Forelimb muscle (tissue), 1 donor: ENCODE results near the gene GMIP. TPM values are rescaled to one million over a fixed set of nuclear protein-coding genes. Genes with fewer than 3 reads are reported as not detected.
"Not testable (repeated sequence)": the region's sequence is repeated elsewhere in the genome, so short reads cannot be mapped to it uniquely, and the experiment has no call there.

Experiments
- DNase-seq: peaks from one replicate; pipeline ENCODE4 v3.0.0-alpha.2; 2013; ENCODE audit warnings: low read depth
- polyA plus RNA-seq: library from polyadenylated mRNA; unstranded; fragments of 120-200 nt; gene quantifications from one replicate; pipeline ENCODE4 v1.2.1, GENCODE V29; 2013; ENCODE audit not compliant: insufficient read length

The GMIP gene, protein sequence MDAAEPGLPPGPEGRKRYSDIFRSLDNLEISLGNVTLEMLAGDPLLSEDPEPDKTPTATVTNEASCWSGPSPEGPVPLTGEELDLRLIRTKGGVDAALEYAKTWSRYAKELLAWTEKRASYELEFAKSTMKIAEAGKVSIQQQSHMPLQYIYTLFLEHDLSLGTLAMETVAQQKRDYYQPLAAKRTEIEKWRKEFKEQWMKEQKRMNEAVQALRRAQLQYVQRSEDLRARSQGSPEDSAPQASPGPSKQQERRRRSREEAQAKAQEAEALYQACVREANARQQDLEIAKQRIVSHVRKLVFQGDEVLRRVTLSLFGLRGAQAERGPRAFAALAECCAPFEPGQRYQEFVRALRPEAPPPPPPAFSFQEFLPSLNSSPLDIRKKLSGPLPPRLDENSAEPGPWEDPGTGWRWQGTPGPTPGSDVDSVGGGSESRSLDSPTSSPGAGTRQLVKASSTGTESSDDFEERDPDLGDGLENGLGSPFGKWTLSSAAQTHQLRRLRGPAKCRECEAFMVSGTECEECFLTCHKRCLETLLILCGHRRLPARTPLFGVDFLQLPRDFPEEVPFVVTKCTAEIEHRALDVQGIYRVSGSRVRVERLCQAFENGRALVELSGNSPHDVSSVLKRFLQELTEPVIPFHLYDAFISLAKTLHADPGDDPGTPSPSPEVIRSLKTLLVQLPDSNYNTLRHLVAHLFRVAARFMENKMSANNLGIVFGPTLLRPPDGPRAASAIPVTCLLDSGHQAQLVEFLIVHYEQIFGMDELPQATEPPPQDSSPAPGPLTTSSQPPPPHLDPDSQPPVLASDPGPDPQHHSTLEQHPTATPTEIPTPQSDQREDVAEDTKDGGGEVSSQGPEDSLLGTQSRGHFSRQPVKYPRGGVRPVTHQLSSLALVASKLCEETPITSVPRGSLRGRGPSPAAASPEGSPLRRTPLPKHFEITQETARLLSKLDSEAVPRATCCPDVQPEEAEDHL
- polyA plus RNA-seq = 2.5 TPM

GRCh38 chr19:19643158-19644053 is at the start of gene GMIP:
Gene GMIP, minus strand, starts transcription at chr19:19643657. Its CDS starts 128 bp downstream, at chr19:19643529.
- no peak for DNase-seq

GRCh38 chr19:19691683-19692082 is 48.2 kb upstream of the GMIP start:
- no peak for DNase-seq

- not testable (repeated sequence) for DNase-seq
Observed at GRCh38 chr19:19689023-19689422, 45.6 kb upstream of the GMIP start.

- no peak for DNase-seq
Observed at GRCh38 chr19:19687090-19687489, 43.6 kb upstream of the GMIP start.

GRCh38 chr19:19686580-19686979 is 43.1 kb upstream of the GMIP start:
- DNase-seq = no peak

DNA sequence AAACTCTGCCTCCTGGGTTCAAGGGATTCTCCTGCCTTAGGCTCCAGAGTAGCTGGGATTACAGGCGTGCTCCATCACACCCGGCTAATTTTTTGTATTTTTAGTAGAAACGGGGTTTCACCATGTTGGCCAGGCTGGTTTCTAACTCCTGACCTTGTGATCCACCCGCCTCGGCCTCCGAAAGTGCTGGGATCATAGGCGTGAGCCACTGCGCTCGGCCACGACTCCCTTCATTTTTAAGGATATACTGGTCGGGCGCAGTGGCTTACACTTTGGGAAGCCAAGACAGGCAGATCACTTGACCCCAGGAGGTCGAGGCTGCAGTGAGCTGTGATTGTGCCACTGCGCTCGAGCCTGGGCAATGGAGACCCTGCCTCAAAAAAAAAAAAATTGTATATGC is 42.7 kb upstream of the GMIP start:
- DNase-seq = not testable (repeated sequence)

DNA sequence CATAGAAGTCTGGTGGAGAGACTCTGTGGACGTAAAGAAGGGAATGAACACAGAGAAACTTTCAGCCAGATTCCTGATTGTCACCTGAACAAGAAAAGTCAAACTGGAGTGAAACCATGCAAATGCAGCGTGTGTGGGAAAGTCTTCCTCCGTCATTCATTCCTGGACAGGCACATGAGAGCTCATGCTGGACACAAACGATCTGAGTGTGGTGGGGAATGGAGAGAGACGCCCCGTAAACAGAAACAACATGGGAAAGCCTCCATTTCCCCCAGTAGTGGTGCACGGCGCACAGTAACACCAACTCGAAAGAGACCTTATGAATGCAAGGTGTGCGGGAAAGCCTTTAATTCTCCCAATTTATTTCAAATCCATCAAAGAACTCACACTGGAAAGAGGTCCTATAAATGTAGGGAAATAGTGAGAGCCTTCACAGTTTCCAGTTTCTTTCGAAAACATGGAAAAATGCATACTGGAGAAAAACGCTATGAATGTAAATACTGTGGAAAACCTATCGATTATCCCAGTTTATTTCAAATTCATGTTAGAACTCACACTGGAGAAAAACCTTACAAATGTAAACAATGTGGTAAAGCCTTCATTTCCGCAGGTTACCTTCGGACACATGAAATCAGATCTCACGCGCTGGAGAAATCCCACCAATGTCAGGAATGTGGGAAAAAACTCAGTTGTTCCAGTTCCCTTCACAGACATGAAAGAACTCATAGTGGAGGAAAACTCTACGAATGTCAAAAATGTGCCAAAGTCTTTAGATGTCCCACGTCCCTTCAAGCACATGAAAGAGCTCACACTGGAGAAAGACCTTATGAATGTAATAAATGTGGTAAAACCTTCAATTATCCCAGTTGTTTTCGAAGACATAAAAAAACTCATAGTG is 36.0 kb upstream of the GMIP start:
- DNase-seq = no peak

DNA sequence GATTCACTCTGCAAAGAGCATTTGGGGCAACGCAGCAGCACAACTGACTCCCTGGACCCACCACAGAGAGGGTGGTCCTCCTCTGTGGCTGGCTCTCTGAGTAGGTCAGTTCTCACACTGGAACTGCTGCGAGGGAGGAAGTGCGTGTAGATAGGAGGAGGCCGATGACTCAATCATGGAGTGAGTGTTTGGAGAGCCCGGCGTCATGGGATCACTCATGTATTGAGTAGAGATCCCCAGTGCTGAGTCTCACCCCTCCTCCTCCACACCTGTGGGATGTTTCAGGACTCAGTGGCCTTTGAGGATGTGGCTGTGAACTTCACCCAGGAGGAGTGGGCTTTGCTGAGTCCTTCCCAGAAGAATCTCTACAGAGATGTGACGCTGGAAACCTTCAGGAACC is 34.1 kb upstream of the GMIP start:
- DNase-seq = no peak

GRCh38 chr19:19674315-19674714 is 30.9 kb upstream of the GMIP start:
- no peak for DNase-seq

DNA sequence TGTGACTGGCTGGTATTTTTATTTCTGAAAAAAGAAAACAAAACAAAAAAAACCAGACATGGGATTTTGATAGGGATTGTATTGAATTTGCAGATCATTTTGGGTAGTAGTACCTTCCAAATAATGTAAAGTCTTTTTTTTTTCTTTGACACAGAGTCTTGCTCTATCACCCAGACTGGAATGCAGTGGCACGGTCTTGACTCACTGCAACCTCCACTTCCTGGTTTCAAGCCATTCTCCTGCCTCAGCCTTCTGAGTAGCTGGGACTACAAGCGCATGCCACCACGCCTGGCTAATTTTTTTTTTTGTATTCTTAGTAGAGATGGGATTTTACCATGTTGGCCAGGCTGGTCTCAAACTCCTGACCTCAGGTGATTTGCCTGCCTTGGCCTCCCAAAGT is 29.4 kb upstream of the GMIP start:
- DNase-seq = no peak

DNA sequence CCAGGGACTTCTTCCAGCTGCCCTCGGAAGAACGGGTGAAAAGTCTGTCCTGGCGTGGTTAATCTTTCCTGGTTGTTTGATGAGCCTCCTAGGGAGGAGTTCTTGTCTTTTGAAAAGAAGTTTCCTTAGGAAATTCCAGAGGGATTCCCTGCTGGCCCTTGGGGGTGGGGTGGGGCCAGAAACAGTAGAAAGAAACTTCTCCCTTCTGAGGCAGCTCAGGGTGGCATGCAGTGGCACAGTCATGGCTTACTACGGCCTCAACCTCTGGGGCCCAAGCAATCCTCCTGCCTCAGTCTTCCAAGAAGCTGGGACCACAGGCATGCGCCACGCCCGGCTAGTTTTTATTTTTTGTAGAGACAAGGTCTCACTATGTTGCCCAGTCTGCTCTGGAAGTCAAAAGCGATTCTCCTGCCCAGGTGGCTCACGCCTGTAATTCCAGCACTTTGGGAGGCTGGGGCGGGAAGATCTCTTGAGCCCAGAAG is 26.7 kb upstream of the GMIP start:
- DNase-seq = no peak

- DNase-seq = peak; percentile 72
Observed at GRCh38 chr19:19668230-19669012, 25.0 kb upstream of the GMIP start, which contains the start of gene ZNF101. Gene ZNF101, plus strand, starts transcription at chr19:19668839. Its CDS starts 125 bp downstream, at chr19:19668964.

- DNase-seq = not testable (repeated sequence)
Observed at GRCh38 chr19:19665420-19665948, 22.0 kb upstream of the GMIP start.

GRCh38 chr19:19663256-19664120 is 20.0 kb upstream of the GMIP start, which contains the start of gene ATP13A1:
Gene ATP13A1, minus strand, starts transcription at chr19:19663676. Its CDS starts 10 bp downstream, at chr19:19663666.
- peak; percentile 94 for DNase-seq

DNA sequence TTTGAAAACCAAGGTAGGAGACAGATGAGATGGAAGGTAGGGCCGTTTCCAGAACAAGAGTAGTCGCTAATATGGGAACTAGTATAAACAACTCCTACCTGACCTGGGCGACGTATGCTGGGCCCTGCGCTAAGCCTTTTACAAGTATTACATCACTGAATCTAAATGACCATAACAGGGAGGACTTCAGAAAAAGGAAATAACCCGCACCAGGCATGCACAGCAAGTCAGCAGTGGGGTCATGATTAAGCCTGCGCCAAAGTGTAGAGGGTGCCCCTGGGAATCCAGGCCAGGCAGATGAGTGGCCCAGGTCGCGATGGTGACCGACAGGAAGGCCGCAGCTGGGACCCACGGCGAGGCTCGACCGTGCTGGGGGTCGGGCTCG is 19.4 kb upstream of the GMIP start:
- no peak for DNase-seq

- no peak for DNase-seq
Observed at GRCh38 chr19:19662344-19662743, 18.9 kb upstream of the GMIP start.

- DNase-seq = no peak
Observed at GRCh38 chr19:19661675-19662251, 18.3 kb upstream of the GMIP start.
